Measurements from ENCODE around the gene CHTOP.
A peak's percentile ranks its signal among the peaks of the same experiment; 100 is the strongest.
"Not testable (repeated sequence)": the region's sequence is repeated elsewhere in the genome, so short reads cannot be mapped to it uniquely, and the experiment has no call there.

Gene CHTOP

DNA sequence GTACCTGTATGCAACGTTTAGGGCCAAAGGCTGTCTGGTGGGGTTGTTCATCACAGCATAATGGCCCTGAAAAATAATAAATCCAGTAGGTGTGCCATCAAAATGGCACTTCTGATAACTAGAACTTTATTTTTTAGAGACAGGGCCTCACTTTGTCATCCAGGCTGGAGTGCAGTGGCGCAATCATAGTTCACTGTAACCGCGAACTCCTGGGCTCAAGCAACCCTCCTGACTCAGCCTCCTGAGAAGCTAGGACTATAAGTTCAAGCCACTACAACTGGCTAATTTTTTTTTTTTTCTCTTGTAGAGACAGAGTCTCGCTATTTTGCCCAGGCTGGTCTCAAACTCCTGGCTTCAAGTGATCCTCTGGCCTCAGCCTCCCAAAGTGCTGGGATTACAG is 29.3 kb downstream of the CHTOP start:
- TF ChIP-seq, protein P1, sequence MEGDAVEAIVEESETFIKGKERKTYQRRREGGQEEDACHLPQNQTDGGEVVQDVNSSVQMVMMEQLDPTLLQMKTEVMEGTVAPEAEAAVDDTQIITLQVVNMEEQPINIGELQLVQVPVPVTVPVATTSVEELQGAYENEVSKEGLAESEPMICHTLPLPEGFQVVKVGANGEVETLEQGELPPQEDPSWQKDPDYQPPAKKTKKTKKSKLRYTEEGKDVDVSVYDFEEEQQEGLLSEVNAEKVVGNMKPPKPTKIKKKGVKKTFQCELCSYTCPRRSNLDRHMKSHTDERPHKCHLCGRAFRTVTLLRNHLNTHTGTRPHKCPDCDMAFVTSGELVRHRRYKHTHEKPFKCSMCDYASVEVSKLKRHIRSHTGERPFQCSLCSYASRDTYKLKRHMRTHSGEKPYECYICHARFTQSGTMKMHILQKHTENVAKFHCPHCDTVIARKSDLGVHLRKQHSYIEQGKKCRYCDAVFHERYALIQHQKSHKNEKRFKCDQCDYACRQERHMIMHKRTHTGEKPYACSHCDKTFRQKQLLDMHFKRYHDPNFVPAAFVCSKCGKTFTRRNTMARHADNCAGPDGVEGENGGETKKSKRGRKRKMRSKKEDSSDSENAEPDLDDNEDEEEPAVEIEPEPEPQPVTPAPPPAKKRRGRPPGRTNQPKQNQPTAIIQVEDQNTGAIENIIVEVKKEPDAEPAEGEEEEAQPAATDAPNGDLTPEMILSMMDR (IDR thresholded peaks at IDR 0.05; ENCODE audit: control insufficient read depth, extremely low read depth, insufficient read depth), result no peak
- no peak overlapping the region for H3K4me3 ChIP-seq (ENCODE audit: low read depth, low read length)
- DNase-seq (ENCODE audit: low read depth), result no peak

DNA sequence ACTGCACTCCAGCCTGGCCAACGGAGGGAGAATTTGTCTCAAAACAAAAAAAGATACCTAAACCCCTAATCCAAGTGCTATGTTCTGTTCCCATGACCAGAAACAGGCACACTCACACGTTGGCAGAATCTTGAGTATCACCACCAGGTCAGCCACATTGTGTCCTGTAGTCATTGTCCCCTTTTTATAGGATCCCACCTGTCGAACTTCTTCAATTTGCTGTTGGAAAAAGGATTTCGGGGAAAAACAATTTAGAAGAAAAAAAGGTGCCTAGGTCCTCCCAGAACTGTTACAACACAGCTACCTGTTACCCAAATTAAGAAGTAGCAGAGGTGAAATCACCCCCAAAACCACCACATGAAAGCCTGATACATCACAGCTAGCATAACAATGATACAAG is 33.6 kb downstream of the CHTOP start:
- DNase-seq (ENCODE audit: low read depth), result no peak
- H3K4me3 ChIP-seq (ENCODE audit: low read depth, low read length), result no peak overlapping the region
- TF ChIP-seq, protein P1 (IDR thresholded peaks at IDR 0.05; ENCODE audit: control insufficient read depth, extremely low read depth, insufficient read depth), result no peak

DNA sequence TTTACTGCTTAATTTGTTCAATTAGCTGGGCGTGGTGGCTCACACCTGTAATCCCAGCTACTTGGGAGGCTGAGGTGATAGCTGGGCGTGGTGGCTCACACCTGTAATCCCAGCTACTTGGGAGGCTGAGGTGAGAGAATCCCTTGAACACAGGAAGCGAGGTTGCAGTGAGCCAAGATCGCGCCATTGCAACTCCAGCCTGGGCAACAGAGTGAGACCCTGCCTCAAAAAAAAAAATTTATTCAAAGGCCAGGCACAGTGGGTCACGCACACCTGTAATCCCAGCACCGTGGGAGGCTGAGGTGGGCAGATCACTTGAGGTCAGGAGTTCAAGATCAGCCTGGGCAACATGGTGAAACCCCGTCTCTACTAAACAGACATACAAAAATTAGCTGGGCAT is 34.8 kb downstream of the CHTOP start:
- H3K4me3 ChIP-seq (ENCODE audit: low read depth, low read length); DNase-seq (ENCODE audit: low read depth): not testable (repeated sequence)

DNA sequence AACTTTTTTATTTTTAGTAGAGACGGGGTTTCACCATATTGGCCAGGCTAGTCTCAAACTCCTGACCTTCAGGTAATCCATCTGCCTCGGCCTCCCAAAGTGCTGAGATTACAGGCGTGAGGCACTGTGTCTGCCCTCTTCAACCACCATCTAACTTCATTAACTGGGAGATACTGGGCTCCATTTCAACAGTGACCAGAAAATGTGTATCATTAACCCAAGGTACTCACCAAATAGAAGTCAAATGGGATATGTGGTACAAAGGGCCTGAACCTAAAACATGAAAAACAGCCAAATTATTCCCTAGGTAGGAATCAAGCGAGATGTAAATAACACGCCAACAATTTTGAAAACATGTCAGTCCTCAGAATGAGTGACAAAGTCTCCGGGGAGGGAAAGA is 35.7 kb downstream of the CHTOP start:
- H3K4me3 ChIP-seq (ENCODE audit: low read depth, low read length), result peak overlapping the region; percentile 94
- TF ChIP-seq, protein P1 (IDR thresholded peaks at IDR 0.05; ENCODE audit: control insufficient read depth, extremely low read depth, insufficient read depth), result no peak
- no peak for DNase-seq (ENCODE audit: low read depth)

DNA sequence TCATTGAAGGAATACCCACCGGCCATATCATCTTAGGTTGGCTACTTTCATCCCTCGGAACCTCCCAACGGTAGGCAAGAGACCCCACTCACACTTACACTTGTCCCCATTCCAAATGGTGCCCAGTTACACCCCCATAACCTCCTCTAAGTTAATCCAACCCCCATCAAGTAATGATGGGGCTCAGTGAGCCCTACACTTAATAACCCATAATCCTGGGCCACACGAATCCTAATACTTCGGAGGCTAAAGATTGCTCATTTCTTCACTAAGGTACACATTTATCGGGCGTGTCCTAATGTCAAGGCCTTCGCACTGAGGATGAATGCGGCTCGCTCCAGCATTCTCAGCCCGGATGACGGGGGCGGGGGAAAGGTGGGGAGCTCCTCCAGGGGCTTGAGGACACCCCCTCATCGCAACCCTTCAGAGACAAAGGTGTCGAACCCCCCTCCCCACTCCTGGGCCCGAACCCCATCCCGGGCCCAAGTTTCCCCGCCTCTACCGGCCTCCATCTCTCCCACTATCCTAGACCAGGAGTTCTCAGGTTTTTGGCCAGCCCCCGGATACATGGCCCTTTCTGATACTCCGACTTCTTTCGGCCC is 36.5 kb downstream of the CHTOP start:
- TF ChIP-seq, protein P1 (IDR thresholded peaks at IDR 0.05; ENCODE audit: control insufficient read depth, extremely low read depth, insufficient read depth), result no peak
- H3K4me3 ChIP-seq (ENCODE audit: low read depth, low read length), result peak overlapping the region; percentile 94
- no peak for DNase-seq (ENCODE audit: low read depth)

DNA sequence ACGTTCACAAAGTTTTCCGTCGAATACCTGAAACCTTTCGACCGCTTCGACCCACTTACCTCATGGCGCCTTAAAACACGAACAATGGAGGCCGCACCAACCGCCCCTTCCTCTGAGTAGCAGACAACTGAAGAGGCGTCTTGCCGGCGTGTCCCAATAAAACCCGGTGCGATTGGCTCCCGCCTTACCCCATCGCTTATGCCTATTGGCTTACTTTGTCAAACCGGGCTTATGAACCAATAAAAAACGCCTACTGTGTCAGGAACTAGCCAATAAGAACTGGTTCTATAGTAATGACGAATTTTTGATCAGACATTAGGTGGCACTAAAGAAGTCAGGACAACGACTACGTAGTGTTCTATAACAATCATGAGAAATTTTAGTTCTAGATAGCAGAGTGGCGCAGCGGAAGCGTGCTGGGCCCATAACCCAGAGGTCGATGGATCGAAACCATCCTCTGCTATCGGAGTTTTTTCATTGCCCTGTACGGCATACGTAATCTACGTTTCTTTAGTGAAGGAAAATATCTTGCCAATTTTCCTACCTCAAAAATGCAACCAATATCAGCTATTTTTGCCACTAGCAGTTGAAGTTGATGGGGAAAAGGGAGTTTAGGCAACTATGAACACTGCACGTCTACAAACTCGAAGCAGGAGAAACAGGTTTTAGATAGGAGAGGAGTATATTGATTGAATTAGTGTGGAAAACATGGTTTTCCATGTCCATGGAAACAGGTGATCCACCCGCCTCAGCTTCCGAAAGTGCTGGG is 37.2 kb downstream of the CHTOP start, which contains the start of gene ILF2:
Gene ILF2, minus strand, starts transcription at position 135 of the 769 bp plus-strand sequence. Its CDS starts 71 bp downstream, at position 64.
- peak within 1 kb of the TSS; percentile 94 for H3K4me3 ChIP-seq (ENCODE audit: low read depth, low read length)
- DNase-seq (ENCODE audit: low read depth), result peak; percentile 99
- TF ChIP-seq, protein P1 (IDR thresholded peaks at IDR 0.05; ENCODE audit: control insufficient read depth, extremely low read depth, insufficient read depth), result peak; percentile 47

DNA sequence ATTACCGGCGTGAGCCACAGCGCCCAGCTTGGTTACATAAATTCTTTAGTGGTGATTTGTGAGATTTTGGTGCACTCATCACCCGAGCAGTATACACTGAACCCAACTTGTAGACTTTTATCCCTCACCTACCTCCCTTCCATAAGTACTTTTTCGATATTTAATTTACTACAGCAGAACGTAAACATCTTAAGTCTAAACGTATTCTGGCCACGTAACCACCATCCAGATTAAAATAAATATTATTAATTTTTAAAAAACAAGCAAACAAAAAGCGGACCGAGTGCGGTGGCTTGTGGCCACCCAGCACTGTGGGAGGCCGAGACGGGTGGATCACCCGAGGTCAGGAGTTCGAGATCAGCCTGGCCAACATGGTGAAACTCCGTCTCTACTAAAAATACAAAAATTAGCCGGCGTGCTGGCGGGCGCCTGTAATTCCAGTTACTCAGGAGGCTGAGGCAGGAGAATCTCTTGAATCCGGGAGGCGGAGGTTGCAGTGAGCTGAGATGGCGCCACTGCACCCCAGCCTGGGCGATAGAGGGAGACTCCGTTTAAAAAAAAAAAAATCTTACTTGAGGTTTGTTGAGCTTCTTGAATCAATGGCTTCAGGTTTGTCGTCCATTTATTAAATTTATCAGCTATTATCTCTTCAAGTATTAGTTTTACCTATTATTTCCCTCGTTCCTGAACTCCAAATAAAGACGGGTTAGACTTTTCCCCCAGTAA is 37.9 kb downstream of the CHTOP start:
- peak overlapping the region; percentile 63 for H3K4me3 ChIP-seq (ENCODE audit: low read depth, low read length)
- TF ChIP-seq, protein P1 (IDR thresholded peaks at IDR 0.05; ENCODE audit: control insufficient read depth, extremely low read depth, insufficient read depth), result 0 out of 2 replicates have a peak, but pooled peaks have one; percentile 7
- DNase-seq (ENCODE audit: low read depth), result not testable (repeated sequence)

Data from LNCaP clone FGC (cell line).